HG03280 (cell line): Measurements from ENCODE around the gene CFAP73.

ENCODE experiments used
- ATAC-seq: cut with Tn5 transposase; IDR thresholded peaks from one replicate; pipeline ENCODE4 v1.9.1; 2021; ENCODE audit warnings: mild to moderate bottlenecking, moderate library complexity; ENCODE audit not compliant: unreplicated experiment

Gene CFAP73

GRCh38 chr12:113207613-113208040 is 58.1 kb downstream of the CFAP73 start:
- ATAC-seq: peak; percentile 6

- peak; percentile 84 for ATAC-seq
Measured at GRCh38 chr12:113208041-113208934, 58.8 kb downstream of the CFAP73 start.
